Measurements from ENCODE around the gene CRISP3.
"Not testable (repeated sequence)": the region's sequence is repeated elsewhere in the genome, so short reads cannot be mapped to it uniquely, and the experiment has no call there.

CRISP3 gene

DNA sequence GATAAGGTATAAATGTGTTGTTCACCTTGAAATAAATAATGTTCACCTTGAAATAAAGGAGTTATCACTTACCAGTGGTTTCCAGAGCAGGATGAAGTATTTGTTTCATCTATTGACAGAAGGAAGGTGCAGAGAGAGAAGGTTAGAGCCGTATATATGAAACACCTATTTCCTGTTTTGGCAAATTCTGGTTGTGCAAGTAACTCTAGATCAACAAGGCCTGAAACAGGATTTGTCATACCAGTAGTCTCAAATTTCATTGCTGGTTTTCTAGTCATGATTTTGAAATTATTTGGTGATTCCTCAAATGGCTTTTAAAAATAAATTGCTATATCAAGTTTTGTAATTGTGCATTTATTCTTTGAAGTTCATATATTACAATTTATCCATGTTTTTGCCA lies at the start of gene CRISP3:
Gene CRISP3 (minus strand): TSS at position 130 of the 400 bp plus-strand sequence. CDS start 21 bp downstream, at position 109.
- DNase-seq = no peak

DNA sequence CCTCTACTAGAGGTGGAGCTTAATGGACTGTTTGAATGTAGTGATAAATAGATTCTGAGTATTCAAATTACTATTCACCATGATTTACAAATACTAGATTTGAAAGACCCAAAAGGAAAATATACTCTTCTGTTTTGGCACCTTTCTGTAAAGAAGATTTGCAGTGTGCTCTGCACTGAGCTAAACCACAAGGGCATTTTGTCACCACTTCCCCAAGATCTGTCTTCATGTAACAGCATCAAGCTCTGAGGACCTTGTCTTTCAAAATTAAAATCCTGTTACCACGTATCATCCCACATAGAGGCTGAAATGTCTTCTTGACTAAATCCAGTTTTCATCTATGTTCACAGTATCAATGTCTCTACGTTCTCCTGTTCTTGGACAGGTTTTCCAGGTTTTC lies 46.2 kb upstream of the CRISP3 start:
- no peak for DNase-seq

- peak; percentile 4 for DNase-seq
These were observed 43.0 kb upstream of the CRISP3 start, which contains the start of gene PGK2 for GRCh38 chr6:49787176-49787575. TSS of gene PGK2 (minus strand) at chr6:49787285. CDS start at chr6:49787187, 98 bp downstream.

DNA sequence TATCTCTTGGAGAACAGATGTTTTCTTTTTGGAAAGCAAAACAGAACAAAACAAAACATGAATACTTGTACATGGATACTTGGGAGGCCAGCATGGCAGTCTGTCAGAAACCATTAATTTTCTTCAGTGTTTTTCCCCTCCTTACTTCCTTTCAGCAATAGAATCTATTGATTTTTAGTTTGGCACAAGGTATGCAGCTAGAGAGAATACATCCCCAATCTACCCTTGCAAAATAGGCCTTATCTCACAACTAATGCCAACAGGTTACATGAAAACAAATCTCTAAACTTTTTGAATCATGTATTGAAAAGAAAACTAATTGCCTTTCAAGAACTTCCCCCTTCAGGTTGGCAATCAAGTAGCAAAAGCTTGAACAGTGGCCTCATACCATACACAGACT lies 40.1 kb upstream of the CRISP3 start:
- DNase-seq = no peak

GRCh38 chr6:49782725-49783124 lies 38.5 kb upstream of the CRISP3 start:
- DNase-seq = no peak

GRCh38 chr6:49782293-49782692 lies 38.1 kb upstream of the CRISP3 start:
- DNase-seq = no peak

GRCh38 chr6:49776444-49776843 lies 32.3 kb upstream of the CRISP3 start:
- no peak for DNase-seq

DNA sequence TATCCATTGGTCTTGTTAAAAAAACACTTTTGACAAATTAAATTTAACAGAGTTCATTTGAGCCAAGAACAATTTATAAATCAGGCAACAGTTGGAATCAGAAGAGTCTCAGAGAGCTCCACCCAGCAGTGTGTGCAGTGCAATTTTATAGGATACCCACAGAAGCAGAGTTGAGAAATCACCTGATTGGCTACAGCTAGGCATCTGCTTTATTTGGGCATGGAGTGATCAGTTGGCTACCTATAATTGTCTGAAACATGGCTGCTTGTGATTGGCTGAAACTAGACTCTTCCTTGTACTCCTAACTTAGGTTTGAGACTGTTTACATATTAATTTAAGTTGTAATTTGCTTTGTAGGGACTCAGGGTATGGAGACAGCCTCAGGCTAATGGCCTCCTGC lies 30.9 kb upstream of the CRISP3 start:
- DNase-seq = no peak

DNA sequence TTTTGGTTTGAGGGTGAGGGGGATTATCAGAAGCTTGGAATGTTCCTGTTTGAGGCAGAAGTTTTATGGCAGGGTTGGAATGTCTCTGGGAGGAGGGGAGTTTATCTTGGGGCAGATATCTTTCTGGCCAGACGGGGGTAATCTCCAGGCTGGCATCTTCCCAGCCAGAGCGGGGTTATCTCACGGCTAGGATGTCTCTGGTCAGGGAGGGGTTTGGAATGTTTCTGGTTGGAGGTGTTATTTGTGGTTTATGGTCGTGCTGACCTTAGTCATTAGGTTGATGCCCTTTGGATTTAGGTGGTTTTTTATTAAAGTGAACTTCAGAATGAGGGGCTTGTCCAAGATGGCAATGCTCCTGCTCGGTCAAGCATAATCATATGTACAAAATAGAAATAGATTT lies 28.1 kb upstream of the CRISP3 start:
- DNase-seq = no peak

DNA sequence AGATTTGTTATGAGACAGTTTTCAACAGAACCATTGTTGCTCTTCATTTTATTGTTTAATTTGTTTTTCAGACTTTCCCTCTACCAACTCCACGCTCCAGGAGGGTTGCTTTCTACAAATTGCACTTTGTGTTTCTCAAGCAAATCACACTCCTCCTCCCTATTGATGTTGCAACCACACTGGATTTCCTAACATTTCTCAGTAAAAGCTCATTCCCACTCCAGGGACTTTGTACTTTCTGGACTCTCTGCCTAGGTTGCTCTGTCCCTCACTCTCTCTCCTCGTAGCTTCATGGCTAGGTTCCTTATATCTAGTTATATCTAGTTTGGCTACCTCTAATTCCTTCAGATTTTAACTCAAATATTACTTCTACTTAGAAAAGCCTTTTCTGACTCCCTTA lies 22.6 kb upstream of the CRISP3 start:
- no peak for DNase-seq

DNA sequence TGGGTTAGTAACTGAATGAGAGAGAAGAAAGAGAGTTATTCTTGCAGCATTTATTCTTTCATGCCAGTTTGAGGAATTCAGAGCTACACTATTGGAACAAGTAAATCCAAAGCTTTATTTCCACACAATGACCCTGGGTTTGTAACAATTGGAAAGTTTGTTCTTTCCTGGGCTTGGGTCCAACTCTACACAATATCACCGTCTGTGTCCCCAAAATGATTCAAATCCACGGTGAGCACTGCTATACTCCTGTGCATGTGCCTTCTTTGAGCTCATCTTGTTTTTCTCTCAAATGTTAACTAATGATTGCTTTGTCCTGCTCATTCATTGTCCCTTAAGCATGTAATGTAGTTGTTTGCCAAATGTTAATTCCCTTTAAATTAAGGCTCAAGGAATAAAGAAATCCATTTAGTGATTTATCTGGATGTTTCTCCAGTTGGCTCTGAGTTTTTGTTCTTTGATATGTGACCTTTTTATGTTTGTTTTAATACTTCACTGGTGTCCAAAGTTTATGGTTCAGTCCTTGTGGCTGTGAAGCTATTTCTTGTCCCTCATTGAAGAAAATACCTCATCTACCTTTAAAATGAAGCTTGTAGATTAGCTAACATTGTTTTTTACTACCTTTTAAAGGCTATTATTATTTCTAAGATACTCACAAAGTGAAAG lies 20.5 kb upstream of the CRISP3 start:
- DNase-seq = no peak

DNA sequence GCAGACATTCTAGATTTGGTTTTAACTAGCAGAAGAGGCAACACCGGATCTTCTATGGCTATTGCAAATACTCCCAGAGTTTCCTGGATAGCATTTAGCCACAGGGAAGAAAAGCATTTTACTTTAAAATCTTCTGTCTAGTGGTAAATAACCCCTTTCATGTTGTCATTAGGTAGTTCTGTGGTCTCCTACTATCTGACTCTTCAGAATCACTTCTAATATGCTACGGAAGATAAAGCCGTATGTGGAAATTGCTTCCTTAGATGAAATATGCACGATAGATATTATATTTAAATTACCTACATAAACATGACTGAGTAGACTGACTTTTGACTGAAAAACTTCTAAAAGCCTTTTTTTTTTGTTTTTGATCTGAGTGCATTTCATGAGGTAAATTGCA lies 759 bp downstream of the CRISP3 start:
- DNase-seq = no peak

GRCh38 chr6:49739423-49739822 lies 4.8 kb downstream of the CRISP3 start:
- no peak for DNase-seq

- DNase-seq = no peak
These were observed 8.1 kb downstream of the CRISP3 start for GRCh38 chr6:49736017-49736508.

DNA sequence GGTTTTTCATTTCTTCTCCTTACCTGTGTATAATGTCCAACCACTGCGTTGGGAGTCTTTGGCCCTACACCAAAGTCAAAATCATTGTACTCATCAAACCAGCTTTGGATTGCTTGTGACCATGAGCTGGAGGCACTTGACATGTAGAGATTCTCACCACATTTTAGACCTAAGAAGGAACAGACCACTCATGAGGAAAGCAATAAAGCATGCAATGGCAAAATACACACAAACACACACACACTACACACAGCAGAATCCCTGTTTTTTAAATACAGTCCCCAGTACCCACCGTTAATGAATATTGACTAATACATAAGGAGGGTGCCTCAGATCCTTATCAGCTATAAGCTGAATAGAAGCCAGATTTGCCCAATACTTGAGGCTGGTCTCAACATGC lies 10.5 kb downstream of the CRISP3 start:
- no peak for DNase-seq

DNA sequence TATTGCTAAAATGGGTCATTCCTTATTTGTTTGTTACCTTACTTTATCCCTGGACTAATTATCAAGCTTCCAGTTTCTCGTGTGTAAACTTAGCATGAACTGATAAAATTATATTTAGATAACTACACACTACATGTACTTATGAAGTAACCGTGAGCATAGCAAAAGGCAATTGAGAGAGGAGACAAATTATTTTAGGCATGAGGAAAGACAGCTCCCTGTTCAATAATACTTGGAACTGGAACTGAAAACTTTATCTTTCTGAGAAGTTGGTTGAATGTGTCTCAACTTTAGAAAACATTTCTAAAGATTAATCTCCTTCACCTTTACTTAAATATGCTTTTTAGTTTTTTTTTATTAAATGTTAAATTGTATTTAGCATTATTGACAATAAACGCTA lies 11.4 kb downstream of the CRISP3 start:
- DNase-seq = no peak

- no peak for DNase-seq
These were observed 13.9 kb downstream of the CRISP3 start for GRCh38 chr6:49730251-49730650.

- DNase-seq = not testable (repeated sequence)
These were observed 20.3 kb downstream of the CRISP3 start for GRCh38 chr6:49723917-49724316.

DNA sequence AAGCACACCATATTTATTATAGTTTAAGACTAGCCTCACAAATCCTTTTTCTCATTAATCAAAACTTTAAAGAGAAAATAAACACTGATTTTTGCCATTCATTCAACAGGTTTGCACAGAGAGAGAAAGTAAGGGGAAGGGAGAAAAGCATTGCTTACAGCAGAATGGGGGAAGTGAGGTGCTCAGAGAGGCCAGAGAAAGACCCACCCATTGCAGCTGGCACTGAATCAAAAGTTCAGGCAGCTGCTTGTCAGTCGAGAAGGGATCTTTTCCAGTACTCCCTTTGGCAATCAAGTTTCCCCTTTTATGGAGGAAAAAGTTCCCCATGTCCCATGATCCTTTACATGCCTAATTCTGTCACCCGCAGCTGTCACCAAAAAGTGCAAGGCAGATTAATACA lies 22.9 kb downstream of the CRISP3 start:
- no peak for DNase-seq

DNA sequence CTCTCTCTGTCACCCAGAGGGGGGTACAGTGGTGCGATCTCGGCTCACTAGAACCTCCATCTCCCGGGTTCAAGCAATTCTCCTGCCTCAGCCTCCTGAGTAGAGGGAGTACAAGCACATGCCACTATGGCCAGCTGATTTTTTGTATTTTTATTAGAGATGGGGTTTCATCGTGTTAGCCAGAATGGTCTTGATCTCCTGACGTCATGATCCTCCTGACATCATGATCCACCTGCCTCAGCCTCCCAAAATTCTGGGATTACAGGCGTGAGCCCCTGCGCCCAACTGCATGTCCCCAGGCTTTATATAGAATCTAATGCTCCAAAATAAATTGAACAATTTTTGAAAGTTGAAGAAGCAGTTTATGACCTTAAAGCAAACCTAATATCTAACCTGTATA lies 23.8 kb downstream of the CRISP3 start:
- DNase-seq = no peak

DNA sequence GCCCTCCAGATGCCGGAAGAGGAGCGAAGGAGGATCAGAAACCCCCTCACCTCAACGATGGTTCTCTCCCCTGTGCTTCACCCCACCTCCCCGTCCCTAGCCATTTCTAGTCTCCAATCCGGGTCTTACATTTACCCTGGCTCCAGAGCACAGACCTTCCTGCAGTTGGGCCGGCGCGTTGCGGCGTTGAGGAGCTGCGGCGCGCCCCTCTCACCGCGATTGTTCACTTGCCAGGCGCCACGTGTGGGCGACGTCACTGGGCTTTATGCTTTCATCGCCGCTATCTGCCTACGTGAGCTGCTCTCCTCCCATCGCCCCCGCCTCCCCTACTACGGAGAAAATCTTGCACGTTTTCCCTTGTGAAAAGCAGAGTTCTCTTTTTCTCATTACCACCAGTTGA lies 30.8 kb downstream of the CRISP3 start, which contains the start of gene CRISP2:
Gene CRISP2 (minus strand): TSS at position 198 of the 400 bp plus-strand sequence. CDS start 4,347 bp downstream, outside the sequence.
- no peak for DNase-seq

GRCh38 chr6:49698478-49698877 lies 45.7 kb downstream of the CRISP3 start:
- no peak for DNase-seq

DNA sequence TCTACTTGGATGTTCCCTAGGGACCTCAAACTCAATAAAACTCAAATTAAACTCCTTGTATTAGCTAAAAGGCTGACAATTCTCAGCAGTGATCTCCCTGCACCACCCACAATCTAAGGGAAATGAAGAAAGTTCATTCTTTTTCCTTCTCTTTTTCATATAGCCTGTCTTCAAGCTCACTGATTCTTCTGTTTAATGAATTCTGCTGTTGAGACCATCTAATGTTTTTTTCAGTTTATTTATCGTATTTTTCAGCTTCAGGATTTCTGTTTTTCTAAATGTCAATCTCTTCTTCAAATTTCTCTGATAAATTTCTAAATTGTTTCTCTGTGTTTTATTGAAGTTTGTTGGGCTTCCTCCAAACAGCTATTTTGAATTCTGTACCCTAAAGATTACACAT lies 50.7 kb downstream of the CRISP3 start:
- DNase-seq = no peak

DNA sequence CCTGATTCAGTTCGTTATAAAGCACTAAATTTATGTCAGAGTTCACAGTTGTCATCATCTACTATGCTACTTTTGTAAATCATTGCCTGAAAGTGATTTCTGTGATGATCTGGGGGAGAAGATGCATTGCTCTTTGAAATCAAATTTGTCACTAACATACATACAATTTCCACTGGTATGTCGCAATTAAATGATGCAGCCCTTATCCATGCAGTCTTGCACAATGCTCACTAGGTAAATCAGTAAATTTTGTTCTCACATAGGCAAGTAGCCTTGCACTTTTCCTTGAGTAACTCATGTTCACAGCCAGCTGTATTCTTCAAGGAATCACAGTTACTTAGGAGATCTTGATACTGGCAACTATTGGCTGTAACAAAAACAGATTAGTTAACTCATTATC lies 51.7 kb downstream of the CRISP3 start:
- DNase-seq = no peak
